AG08396 (cell line): ENCODE measurements around the gene WIZ.
"Not testable (repeated sequence)": the region's sequence is repeated elsewhere in the genome, so short reads cannot be mapped to it uniquely, and the experiment has no call there.

Experiments
- DNase-seq: peaks from one replicate; pipeline ENCODE4 v3.0.0; 2012; ENCODE audit warnings: low spot score, mixed read lengths

The WIZ gene

GRCh38 chr19:15403151-15403531, 46.6 kb downstream of the WIZ start:
- no peak for DNase-seq

GRCh38 chr19:15402411-15403150, 47.2 kb downstream of the WIZ start:
- DNase-seq = no peak

- DNase-seq = no peak
These were observed 48.4 kb downstream of the WIZ start for GRCh38 chr19:15401397-15401710.

- DNase-seq = no peak
These were observed 49.0 kb downstream of the WIZ start for GRCh38 chr19:15400521-15401396.

- no peak for DNase-seq
These were observed 50.1 kb downstream of the WIZ start for GRCh38 chr19:15399635-15400034.

GRCh38 chr19:15399234-15399515, 50.6 kb downstream of the WIZ start:
- DNase-seq = no peak

GRCh38 chr19:15398501-15399233, 51.1 kb downstream of the WIZ start:
- DNase-seq = peak; percentile 2

GRCh38 chr19:15397782-15398181, 52.0 kb downstream of the WIZ start:
- peak; percentile 3 for DNase-seq

GRCh38 chr19:15397236-15397635, 52.5 kb downstream of the WIZ start:
- DNase-seq = no peak

GRCh38 chr19:15396436-15396835, 53.3 kb downstream of the WIZ start:
- peak; percentile 3 for DNase-seq

- not testable (repeated sequence) for DNase-seq
These were observed 54.5 kb downstream of the WIZ start for GRCh38 chr19:15395251-15395650.

- DNase-seq = no peak
These were observed 55.3 kb downstream of the WIZ start for GRCh38 chr19:15394426-15394825.

GRCh38 chr19:15393963-15394362, 55.8 kb downstream of the WIZ start:
- peak; percentile 43 for DNase-seq

- no peak for DNase-seq
These were observed 58.9 kb downstream of the WIZ start for GRCh38 chr19:15390814-15391213.

GRCh38 chr19:15381864-15382263, 67.9 kb downstream of the WIZ start:
- no peak for DNase-seq

GRCh38 chr19:15381429-15381828, 68.3 kb downstream of the WIZ start:
- DNase-seq = no peak

- peak; percentile 43 for DNase-seq
These were observed 69.6 kb downstream of the WIZ start for GRCh38 chr19:15379999-15380647.

GRCh38 chr19:15379083-15379998, 70.4 kb downstream of the WIZ start, which contains the start of gene AKAP8:
AKAP8 (minus strand) TSS chr19:15379787; CDS start chr19:15379731, 56 bp downstream.
- peak; percentile 100 for DNase-seq

GRCh38 chr19:15378534-15379082, 71.1 kb downstream of the WIZ start:
- peak; percentile 79 for DNase-seq

GRCh38 chr19:15374796-15375440, 74.8 kb downstream of the WIZ start:
- DNase-seq = no peak
